ENCODE results near the gene WFS1. TPM values are rescaled to one million over a fixed set of nuclear protein-coding genes. Genes with fewer than 3 reads are reported as not detected.

The WFS1 gene
- total and polyA plus RNA-seq, 2 donors (not counting 3 experiments of a cell fraction or from before 2014, with no cell fraction given) = 48.2 to 70.0 TPM

- H3K27ac ChIP-seq (ENCODE audit: insufficient read depth, low read depth, low read length) = no peak overlapping the region
- BruUV-seq (replicated peaks) = no TSS peak
- intact Hi-C loops (cut with micrococcal nuclease) = no loop called here
Observed at GRCh38 chr4:6280365-6280996, 10.8 kb downstream of the WFS1 start.

More at GRCh38 chr4:6280365-6280996, 10.8 kb downstream of the WFS1 start:
- dilution Hi-C loops (cut with MboI; ENCODE audit: extremely low pct_ligation_motif_present, low sequenced_read_pairs) = no loop called here
- POLR2A ChIA-PET = no interaction called here
- no peak overlapping the region for H2AFZ ChIP-seq (ENCODE audit: low read depth, low read length)
- DNase-seq (ENCODE audit: low read depth, low spot score) (no peak), FAIRE-seq (no peak)
- peaks cover 0 to 22% of the 10 kb centered on the region in 2 experiments for H3K36me3 ChIP-seq (ENCODE audit: control insufficient read depth in 2 of 2, extremely low read depth in 1 of 2, insufficient read depth in 2 of 2, low read length in 2 of 2)
- H4K20me1 ChIP-seq (replicated peaks; ENCODE audit: control insufficient read depth, extremely low read depth, insufficient read depth, low read length) = no peaks in the 10 kb centered on the region
- H3K79me2 ChIP-seq (ENCODE audit: control insufficient read depth, insufficient read depth, low read length) = no peaks in the 10 kb centered on the region
- H3K4me2 ChIP-seq (ENCODE audit: insufficient read depth, low read length) = no peak overlapping the region
- H3K4me1 ChIP-seq (ENCODE audit: control insufficient read depth, extremely low read depth, insufficient read depth, low read length) = peaks cover 22% of the 10 kb centered on the region
- H3K9me1 ChIP-seq (replicated peaks; ENCODE audit: control insufficient read depth, extremely low read depth, insufficient read depth, low read length) = no peaks in the 10 kb centered on the region
- no peak for TF ChIP-seq EZH2 (IDR thresholded peaks at IDR 0.05; ENCODE audit: borderline replicate concordance, low read depth, low read length, severe bottlenecking)
- no peak for TF ChIP-seq POLR2A (IDR thresholded peaks at IDR 0.05; ENCODE audit: low read depth, low read length)
- TF ChIP-seq JUN (IDR thresholded peaks at IDR 0.05; ENCODE audit: borderline replicate concordance, insufficient read depth, insufficient read length, low read depth) = no peak
- TF ChIP-seq GATA2 (IDR thresholded peaks at IDR 0.05; ENCODE audit: insufficient read depth, insufficient read length, low read depth, low read length) = no peak
- TF ChIP-seq, protein P1, sequence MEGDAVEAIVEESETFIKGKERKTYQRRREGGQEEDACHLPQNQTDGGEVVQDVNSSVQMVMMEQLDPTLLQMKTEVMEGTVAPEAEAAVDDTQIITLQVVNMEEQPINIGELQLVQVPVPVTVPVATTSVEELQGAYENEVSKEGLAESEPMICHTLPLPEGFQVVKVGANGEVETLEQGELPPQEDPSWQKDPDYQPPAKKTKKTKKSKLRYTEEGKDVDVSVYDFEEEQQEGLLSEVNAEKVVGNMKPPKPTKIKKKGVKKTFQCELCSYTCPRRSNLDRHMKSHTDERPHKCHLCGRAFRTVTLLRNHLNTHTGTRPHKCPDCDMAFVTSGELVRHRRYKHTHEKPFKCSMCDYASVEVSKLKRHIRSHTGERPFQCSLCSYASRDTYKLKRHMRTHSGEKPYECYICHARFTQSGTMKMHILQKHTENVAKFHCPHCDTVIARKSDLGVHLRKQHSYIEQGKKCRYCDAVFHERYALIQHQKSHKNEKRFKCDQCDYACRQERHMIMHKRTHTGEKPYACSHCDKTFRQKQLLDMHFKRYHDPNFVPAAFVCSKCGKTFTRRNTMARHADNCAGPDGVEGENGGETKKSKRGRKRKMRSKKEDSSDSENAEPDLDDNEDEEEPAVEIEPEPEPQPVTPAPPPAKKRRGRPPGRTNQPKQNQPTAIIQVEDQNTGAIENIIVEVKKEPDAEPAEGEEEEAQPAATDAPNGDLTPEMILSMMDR (IDR thresholded peaks at IDR 0.05; ENCODE audit: extremely low read depth in 1 of 2, insufficient read depth in 1 of 2, low read depth in 1 of 2, low read length in 2 of 2) = no peak
- no peak for TF ChIP-seq FOS (IDR thresholded peaks at IDR 0.05; ENCODE audit: borderline replicate concordance, insufficient read depth, low read length)
- TF ChIP-seq MAX (IDR thresholded peaks at IDR 0.05; ENCODE audit: insufficient read depth, insufficient read length) = no peak
- no peak for TF ChIP-seq POLR2AphosphoS5 (IDR thresholded peaks at IDR 0.05; ENCODE audit: insufficient read depth, low read depth, low read length)
- no peak for TF ChIP-seq MYC (IDR thresholded peaks at IDR 0.05; ENCODE audit: low read depth, low read length)
- H3K27me3 ChIP-seq (ENCODE audit: control insufficient read depth in 2 of 2, insufficient read depth in 2 of 2, low read length in 2 of 2) = no peaks in the 10 kb centered on the region
- no peak overlapping the region for H3K9ac ChIP-seq (replicated peaks; ENCODE audit: extremely low read depth, insufficient read depth, low read length)
- no peak overlapping the region for H3K4me3 ChIP-seq (replicated peaks in 1 of 3; ENCODE audit: insufficient read depth in 1 of 3, low read depth in 1 of 3, low read length in 3 of 3)
- no peaks in the 10 kb centered on the region for H3K9me3 ChIP-seq (replicated peaks; ENCODE audit: control insufficient read depth, insufficient read depth, low read length)
- CTCF ChIA-PET = interaction anchor here (1.1 to 3.0 kb wide), 3 partner anchors 30 to 51 kb away, joined by 4 to 16 read pairs (median 5); no protein-coding TSS in a partner anchor
